Stimulated activated CD4-positive, alpha-beta T cell treated with anti-CD3 and anti-CD28 coated beads, Interleukin-15, amount 100 ng/mL, for 1 hour (primary cell): ENCODE data around the gene GPX1.
A peak's percentile ranks its signal among the peaks of the same experiment; 100 is the strongest.
"Not testable (repeated sequence)": the region's sequence is repeated elsewhere in the genome, so short reads cannot be mapped to it uniquely, and the experiment has no call there.

Source experiments
- DNase-seq, 2 donors: peaks; one replicate each; pipeline ENCODE4 v3.0.0-alpha.2; 2020; ENCODE audit warnings: low read depth in 1 of 2, low spot score in 1 of 2

Gene GPX1

DNA sequence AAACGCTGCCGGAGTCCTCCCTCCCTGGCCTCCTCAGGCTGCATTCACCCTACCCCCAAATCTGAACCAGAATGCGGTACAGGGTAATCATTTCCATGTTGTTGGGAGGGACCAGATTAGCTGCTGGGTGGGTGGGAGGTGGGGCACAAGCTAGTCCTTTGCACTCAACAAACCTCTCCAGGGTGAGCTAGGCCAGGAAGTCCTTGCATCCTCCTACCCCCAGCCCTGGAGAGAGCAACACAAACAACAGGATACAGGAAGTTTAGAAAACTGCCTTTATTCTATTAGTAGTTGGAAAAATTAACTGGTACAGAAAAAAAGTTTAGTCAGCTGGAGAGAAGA, 702 bp upstream of the GPX1 start:
- DNase-seq, result no peak

DNA sequence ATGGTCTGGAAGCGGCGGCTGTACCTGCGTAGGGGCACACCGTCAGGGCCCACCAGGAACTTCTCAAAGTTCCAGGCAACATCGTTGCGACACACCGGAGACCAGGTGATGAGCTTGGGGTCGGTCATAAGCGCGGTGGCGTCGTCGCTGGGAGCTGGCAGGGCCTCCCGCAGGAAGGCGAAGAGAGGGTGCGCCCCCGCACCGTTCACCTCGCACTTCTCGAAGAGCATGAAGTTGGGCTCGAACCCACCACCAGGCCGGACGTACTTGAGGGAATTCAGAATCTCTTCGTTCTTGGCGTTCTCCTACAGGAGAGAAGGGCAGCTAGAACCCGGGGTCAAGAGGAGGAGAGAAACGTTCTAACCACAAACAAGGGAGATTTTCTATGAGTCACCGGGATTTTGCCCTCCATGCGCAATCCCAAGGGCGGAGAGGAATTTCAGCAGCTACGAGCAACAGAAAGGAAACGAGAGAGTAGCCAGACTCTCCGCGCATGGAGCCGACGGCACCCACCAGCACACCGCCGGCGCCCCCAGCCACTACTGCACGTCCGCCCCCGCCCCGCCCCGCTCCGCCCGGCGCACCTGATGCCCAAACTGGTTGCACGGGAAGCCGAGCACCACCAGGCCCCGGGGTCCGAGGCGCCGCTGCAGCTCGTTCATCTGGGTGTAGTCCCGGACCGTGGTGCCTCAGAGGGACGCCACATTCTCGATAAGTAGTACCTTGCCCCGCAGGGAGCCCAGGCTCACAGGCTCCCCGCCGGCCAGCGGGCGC, 523 bp downstream of the GPX1 start:
- DNase-seq, result peak in 1 of 2 donors; percentile 44

DNA sequence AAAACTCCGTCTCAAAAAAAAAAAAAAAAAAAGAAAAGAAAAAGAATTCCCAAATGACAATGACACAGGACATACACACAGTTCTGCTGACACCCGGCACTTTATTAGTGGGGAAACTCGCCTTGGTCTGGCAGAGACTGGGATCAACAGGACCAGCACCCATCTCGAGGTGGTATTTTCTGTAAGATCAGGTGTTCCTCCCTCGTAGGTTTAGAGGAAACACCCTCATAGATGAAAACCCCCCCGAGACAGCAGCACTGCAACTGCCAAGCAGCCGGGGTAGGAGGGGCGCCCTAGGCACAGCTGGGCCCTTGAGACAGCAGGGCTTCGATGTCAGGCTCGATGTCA, 1.1 kb downstream of the GPX1 start:
- not testable (repeated sequence) for DNase-seq

DNA sequence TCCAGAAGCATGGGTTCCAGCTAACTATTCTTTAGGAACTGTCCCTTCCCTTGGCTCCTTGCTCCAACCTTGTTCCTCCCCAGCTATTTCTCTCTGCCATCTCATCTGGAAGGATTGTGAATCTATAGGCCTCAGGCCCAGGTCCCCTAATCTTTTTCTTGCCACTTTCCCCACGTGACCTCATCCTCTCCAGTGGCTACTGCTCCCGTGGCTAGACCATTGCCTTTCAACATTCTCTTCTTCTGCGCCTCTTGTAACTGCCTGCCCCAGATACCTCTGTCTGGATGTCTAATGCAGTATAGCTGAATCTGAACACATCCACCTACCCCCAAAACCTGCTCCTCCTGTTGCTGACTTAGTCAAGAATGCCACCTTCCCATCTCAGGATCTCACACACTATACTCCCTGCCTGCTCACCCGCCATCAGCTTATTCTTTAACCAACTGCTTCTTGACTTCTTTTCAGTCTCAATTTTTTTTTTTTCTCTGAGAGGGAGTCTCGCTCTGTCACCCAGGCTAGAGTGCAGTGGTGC, 5.2 kb downstream of the GPX1 start:
- DNase-seq, result no peak

DNA sequence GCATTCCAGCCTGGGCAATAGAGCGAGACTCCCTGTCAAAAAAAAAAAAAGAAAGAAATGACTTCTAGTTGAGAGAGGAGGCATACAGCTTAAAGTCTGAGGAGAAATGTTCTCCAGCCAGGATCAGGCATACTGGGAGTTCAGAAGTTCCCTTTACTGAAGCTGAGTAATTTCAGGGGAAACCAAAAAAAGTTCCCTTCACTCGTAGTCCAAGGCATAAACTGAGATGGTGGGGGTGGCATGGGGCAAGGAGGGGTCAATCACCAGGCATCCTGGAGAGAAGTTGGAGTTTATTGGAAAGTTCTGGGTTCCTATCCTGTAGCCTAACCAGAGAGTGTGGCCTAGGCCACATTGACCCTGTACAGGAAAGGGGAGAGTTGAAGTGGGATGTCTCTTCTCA, 5.9 kb downstream of the GPX1 start:
- no peak for DNase-seq

DNA sequence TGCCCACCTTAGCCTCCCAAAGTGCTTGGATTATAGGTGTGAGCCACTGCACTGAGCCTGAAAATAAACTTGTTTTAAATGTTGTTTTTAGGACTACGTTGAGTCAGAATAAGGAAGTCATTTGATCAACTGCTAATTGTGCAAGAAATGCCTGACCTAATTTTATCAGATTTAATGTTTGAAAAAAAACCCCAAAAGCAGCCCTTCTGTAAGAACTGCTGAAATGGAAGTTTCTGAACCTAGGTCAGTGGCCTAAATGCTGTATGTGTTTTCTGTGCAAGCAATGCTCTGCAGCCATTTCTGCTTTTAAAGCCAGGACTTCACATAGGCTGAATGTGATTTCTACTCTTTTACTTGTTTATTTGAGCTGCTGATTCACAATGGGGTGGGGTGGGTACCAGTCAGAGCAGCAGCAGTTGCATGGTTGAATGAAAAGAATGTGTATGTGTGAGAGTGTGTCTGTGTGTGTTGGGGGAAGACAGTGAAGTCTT, 6.6 kb downstream of the GPX1 start:
- DNase-seq, result no peak

DNA sequence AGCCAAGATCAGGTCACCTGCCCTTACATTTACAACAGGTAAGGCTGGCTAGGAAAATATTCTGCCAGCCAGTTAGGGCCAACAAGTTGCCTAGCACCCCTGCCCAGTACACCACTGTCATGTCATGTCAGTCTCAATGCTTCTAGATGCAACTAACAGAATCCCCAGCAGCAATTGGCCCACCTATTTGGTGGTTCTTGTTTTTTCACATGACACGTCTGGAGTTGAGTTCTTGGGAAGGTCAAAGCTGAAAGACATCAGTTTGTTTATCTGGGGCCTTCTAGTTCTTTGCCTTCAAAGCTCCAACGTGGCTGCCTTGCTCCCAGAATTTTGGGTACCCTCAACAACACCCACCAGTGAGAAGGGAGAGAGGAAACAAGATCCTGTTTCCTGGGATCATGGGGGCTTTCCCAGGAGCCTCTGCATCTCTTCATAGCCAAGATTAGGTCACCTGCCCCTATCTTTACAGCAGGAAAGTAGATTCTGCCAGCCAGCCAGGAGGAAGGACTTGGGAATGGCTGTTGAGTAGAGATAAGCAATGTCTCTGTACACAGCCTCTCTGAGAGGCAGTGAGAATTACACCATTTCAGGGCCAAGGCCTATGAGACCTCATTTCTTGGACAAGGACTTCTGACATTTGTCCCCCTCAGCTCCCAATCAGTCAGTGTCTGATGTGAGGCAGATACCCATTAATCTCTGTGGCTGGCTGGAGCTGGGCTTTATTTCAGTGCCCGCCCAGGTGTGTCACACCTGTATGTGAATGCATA, 8.6 kb downstream of the GPX1 start:
- no peak for DNase-seq

DNA sequence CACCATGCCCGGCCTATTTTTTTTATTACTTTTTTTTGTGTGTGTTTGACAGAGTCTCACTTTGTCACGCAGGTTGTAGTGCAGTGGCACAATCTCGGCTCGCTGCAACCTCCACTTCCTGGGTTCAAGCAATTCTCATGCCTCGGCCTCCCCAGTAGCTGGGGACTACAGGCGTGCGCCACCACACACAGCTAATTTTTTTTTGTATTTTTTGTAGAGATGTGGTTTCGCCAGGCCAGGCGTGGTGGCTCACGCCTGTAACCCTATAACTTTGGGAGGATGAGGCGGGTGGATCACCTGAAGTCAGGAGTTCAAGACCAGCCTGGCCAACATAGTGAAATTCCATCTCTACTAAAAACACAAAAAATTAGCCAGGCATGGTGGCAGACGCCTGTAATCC, 9.8 kb downstream of the GPX1 start:
- not testable (repeated sequence) for DNase-seq

DNA sequence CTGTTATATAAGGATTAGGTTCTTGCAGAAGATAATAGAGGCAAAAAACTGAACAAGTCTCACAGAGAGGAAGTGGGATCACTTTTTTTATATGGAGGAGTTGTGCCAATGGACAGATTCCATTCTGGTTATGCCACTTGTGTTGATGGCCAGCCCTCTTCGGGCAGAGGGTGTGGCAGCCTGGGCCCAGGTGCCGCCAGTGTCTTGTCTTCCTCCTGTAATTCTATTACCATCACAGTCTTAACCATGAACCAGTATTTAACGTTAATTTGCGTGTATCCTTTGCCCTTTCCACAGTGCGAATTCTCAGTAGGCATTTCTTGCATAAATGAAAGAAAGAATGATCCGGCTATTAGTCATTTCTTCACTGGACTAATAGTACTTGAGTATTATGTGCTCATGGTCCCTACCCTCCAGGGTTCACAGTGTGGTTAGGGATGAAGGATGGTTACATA, 11.3 kb downstream of the GPX1 start:
- no peak for DNase-seq

DNA sequence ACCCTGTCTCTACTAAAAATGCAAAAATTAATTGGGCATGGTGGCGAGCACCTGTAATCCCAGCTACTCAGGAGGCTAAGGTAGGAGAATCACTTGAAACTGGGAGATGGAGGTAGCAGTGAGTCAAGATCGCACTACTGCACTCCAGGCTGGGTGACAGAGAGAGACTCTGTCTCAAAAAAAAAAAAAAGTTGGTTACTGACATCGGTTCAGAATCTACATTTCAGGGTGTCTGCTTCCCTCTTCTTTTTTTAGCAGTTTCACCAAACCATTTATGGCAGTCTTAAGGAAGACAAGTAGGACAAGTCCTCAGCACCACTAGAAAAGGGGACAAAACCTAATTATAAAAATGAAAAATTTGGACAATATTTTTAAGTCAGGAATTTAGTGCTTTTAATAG, 15.0 kb downstream of the GPX1 start:
- DNase-seq, result no peak

DNA sequence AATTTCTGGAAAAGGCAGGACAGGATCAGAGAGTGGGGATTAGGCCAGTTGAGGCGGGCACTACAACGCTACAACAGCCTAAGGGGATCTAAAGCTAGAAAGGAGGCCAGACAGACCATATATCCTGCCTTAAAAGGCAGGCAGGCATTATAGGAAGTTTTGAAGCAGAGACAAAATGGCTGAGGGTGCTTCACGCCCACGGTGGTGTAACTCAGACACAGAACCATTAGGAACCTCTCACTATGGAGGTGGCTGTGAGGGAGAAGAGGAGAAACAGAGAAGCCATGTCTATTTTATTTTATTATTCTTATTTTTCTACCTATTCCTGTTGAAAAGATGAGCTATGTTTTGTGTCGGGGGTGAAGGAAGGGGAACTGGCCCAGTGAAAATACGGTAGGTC, 16.2 kb downstream of the GPX1 start:
- DNase-seq, result no peak

DNA sequence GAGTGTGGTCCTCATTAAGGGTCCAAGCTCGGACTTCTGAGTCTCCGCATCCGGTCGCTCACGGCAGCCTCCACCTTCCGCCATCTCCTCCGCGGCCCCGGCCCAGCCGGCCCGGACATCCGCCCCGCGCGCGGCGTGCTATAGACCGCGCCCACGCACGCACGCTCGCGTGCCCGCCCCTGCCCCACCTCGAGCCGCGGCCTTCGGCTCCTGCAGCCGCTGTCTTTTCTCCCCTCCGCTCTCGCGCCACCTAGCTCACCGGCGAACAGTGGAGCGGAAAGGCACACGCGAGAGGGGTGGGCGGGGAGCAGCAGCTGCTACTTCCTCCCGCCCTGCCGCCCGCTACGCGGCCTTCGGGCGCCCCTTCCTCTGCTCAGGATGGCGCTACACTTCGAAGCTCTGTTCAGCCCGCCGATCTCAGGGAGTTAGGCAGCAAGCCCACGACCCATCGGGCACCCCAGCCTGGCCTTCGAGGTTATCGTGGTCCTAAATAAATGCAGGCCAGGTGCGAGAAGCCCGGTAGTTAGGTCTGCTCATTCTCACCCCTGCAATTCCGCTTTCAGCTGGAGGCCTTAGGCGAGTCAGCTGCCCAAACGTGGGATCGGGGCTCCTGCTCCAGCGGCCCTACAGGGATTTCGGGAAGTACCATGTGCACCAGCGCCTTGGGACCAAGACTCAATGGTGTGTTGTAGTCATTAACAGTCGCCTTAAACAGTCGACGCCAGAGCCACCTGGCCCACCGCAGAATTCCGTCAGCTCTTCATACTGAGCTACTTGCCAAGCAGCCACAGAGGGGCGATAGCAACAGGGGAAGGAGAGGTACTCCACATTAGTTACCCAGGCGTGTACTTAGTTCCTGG, 18.0 kb downstream of the GPX1 start, which contains the start of gene USP4:
Gene USP4 (minus strand): TSS at position 113 of the 860 bp plus-strand sequence. CDS start 29 bp downstream, at position 84.
- peak; percentile 87 to 89 for DNase-seq

DNA sequence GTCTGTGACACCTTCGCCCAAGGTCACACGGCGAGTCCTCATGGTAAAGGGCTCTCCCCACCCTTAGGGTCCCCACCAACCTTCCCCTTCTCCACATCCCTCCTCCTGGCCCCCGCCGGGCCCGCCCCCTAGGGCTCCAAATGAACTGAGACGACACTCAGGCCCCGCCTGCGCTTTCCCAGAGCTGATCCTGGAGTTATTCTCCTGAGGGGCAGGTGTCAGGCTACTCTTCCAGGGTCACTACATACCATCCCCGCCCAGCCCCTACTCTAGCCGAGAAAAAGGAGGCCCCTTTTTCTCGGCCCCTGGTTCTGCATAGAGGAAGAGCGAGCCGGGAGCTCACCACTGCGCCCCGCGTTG, 18.6 kb downstream of the GPX1 start:
- peak in 1 of 2 donors; percentile 10 for DNase-seq

DNA sequence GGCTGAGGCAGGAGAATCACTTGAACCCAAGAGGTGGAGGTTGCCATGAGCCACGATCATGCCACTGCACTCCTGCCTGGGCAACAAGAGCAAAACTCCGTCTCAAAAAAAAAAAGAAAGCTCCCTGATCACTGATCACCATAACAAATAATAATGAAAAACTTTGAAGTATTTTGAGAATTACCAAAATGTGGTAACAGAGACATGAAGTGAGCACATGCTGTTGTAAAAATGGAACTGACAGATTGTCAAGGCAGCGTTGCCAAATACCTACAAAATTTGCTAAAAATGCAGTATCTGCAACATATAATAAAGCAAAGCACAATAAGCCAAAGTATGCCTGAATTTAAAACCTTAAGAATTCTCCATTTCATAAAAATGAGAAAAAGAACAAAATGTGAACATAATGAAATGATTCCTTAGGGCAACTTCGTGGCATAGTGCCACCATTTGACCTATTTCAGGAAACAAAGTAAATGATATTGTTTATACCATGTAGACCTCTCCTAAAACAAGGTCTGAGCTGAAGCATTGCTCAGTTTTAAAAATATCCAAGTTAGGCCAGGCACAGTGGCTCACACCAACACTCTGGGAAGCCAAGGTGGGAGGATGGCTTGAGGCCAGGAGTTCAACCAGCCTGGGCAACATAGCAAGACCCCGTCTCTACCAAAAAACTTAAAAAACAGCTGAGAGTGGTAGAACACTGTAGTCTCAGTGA, 24.1 kb downstream of the GPX1 start:
- no peak for DNase-seq

DNA sequence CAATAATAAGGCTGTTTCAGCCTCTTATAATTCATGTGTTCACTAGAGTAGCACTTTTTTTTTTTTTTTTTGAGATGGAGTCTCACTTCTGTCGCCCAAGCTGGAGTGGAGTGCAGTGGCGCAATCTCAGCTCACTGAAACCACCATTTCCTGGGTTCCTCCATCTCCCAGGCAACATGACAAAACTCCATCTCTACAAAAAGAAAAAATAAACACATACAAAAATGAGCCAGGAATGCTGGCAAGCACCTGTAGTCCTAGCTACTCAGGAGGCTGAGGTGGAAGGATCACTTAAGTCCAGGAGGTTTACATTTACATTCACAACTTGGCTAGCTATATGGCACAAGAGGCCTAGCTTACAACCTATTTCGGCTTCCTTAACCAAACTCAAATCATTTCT, 25.1 kb downstream of the GPX1 start:
- no peak for DNase-seq

DNA sequence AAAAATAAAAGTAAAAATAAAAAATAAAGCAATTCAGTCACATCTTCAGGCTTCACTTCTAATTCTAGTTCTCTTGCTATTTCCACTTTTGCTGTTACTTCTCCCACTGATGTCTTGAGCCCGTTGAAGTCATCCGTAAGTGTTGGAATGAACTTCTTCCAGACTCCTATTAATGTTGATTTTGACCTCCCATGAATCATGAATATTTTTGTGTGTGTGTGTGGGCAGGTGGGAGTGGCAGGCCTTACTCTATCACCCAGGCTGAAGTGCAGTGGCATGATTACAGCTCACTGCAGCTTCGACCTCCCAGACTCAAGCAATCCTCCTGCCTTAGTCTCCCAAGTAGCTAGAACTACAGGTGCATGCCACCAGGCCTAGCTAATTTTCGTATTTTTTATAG, 29.0 kb downstream of the GPX1 start:
- DNase-seq, result no peak

DNA sequence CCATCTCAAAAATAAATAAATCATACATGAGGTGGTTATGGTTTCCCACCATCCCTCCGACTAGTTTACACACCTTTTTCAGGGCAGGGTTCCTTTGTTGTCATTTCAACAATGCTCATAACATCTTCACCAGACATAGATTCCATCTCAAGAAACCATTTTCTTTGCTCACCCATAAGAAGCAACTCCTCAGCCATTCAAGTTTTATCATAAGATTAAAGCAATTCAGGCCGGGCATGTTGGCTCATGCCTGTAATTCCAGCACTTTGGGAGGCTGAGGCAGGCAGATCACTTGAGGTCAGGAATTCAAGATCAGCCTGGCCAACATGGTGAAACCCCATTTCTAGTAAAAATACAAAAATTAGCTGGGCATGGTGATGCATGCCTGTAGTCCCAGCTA, 29.8 kb downstream of the GPX1 start:
- DNase-seq, result not testable (repeated sequence)

DNA sequence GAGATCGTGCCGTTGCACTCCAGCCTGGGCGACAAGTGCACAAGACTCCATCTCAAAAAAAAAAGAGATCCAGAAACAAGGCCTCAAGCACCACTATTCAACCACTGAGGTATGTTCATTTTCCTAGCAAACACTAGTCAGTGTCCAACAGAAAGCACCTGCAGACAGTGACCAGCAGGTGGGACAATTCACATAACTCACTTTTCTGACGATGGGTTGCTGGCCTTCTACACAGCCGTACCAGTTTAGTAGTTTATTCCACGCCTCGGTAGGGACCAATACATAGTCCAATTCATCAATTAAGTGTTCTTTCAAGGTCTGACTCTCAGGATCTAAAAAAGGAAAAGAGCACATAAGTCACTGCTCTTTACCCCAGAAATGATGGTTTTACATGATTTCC, 30.7 kb downstream of the GPX1 start:
- DNase-seq, result no peak

DNA sequence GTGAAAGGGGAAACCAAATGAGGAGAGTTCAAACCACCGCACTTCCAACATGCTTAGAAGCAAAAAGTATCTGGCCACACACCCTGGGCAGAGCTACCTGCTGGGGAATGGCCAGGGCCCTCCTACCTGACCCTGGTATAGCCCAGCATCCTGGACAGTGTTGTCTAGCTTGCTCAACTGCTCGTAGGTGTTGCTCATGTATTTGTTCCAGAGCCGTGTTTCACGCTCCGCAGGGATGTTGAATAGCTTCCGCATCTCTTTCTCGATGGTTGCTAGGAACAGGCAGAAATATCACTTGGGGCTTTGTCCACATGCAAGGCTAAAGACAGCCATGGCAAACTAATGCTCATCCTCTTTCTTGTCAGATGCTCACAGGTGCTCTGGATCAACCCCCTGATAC, 33.4 kb downstream of the GPX1 start:
- no peak for DNase-seq

DNA sequence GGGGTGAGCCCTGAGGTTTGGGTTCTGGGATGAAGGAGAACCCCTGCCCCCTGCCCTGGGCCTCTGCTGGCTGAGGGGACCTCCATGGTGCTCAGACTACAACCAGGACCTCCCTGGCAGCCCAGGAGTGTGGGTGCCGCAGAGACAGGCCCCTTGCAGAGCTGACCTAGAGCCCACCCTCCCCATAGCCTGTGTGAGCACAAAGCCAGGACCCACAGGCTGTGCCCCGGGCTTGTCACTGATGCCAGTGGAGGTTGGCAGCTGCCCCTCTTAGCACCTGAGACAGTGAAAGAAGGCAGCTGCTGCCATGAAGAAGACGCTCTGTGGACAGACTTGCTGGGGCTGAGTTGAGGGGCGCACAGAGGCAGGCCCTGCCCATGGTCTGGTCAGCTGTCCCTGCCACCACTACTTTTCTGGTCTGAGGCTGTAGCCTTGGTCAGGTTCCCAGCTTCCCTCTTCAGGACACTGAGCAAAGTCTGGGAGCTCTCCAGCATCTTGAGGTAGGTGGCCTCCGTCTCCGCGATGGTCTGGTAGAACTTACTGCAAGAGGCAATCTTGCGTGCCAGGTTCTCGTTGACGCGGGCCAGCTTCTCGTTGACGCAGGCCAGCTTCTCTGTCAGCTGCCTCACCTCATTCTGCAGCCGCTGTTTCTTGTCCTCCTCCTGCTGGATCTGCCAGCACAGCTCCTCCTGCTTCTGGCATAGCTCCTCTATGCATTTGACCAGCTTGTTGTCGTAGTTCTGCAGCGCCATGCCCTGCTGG, 41.3 kb downstream of the GPX1 start:
- DNase-seq, result no peak
